GM18951 (cell line): ENCODE results near the gene ANXA1.

Experiments used
- POLR2A ChIP-seq: IDR thresholded peaks from 4 replicates; pipeline ENCODE4 v1.6.1; 2011; ENCODE audit warnings: mild to moderate bottlenecking; ENCODE audit not compliant: insufficient read length, insufficient read depth; ENCODE audit errors: extremely low read depth
- in situ Hi-C: fragments of 300-500 bp; cut with MboI; formaldehyde crosslinking; loops from one replicate; pipeline ENCODE4 v1.12.0; 2022; ENCODE audit warnings: low sequenced_read_pairs, mixed read lengths, inconsistent platforms; ENCODE audit not compliant: unreplicated experiment

Gene ANXA1, protein sequence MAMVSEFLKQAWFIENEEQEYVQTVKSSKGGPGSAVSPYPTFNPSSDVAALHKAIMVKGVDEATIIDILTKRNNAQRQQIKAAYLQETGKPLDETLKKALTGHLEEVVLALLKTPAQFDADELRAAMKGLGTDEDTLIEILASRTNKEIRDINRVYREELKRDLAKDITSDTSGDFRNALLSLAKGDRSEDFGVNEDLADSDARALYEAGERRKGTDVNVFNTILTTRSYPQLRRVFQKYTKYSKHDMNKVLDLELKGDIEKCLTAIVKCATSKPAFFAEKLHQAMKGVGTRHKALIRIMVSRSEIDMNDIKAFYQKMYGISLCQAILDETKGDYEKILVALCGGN

DNA sequence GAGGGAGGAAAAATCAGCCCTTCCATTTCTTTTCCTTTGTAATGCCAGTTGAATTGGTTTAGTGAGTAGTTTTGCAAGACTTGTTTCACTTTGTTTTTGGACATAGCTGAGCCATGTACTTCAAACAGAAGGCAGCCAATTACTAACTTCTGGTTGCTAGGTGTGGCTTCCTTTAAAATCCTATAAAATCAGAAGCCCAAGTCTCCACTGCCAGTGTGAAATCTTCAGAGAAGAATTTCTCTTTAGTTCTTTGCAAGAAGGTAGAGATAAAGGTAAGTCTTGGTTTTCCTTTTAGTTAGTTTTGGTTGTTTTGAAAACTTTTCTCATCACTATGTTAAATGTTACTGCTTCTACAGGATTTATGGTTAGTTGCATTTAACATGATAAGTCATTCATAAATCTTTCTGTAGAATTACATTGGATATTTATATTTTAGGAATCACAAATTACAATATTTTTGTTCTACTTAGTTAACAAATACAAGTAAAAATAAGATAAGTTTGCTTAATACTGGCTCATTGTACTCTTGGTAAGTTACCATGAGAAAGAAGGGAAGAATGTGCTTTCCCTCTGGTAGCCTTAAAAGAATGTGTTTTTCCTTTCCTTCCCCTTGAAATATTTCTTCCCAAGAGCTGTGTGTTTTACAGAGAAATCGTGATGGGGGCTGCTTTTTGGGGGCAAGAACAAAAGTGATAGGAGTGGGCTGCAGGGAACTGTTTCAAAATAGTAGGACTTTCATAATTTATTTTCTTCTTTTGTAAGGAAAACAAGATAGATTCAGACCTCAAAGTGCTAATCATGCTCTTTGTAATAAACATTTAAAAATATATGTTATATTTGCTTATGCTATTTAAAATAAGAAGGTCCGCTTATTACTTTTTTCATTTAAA lies at the start of gene ANXA1:
TSS of gene ANXA1 (plus strand) at position 213 of the 890 bp plus-strand sequence. CDS start 6,671 bp downstream, outside the sequence.
- in situ Hi-C loops, result no loop called here
- no peak for TF ChIP-seq POLR2A

DNA sequence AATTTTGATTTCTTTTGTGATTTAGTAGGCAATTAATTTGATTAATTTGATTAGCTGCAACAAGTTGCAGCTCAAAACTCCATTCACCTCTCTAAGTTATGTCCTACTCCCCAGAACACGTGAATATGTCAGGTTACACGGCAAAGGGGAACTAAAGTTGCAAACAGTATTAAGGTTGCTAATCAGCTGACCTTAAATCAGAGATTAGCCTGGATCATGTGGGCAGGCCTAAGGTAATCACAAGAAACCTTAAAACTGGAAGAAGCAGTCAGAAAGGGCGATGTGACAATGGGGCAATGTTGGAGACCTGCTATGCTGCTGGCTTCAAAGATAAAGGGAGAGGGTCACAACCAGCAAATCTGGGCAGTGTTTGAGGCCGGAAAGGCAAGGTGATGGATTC lies 47.3 kb upstream of the ANXA1 start:
- TF ChIP-seq POLR2A, result no peak
- in situ Hi-C loops, result no loop called here

DNA sequence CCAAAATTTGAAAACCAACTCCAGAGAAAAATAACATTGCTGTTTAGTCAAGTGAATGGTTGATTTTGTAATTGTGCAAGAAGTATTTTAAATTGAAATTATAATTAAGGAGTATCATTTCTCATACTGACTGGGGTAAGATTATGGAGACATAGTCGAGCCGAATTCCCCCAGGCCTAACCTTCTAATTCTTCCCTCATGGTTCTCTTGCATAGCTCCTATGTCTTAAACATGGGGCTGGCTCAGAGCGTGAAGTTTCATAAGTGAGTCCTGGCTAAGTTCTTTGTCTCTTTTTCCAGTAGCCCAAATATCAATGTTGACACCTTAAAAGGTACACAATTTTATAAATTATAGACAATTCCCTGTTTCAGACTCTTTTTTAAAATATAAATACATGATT lies 46.7 kb upstream of the ANXA1 start:
- TF ChIP-seq POLR2A, result no peak
- in situ Hi-C loops, result loop anchor here (5.0 kb wide), 1 partner anchor 82 kb away; no protein-coding TSS in a partner anchor

DNA sequence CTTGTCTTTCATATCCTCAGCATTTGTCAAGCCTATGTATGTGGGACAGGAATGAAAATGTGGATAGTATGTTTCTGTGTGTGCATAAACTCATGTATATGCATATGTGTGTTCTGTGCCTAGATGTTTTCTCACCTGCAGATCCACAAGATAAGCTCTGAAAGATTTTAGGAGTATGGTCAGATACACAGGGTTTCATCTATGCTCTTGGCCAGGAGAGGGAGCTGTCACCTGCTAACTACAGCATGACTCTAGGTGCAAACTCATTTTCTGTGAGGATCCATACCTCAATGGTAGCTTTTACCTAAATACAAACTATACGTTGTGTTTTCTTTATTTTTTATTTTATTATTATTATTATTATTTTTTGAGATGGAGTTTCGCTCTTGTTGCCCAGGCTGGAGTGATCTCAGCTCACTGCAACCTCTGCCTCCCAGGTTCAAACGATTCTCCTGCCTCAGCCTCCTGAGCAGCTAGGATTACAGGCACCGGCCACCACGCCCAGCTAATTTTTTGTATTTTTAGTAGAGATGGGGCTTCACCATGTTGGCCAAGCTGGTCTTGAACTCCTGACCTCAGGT lies 44.1 kb upstream of the ANXA1 start:
- in situ Hi-C loops, result loop anchor here (5.0 kb wide), 1 partner anchor 80 kb away; no protein-coding TSS in a partner anchor

DNA sequence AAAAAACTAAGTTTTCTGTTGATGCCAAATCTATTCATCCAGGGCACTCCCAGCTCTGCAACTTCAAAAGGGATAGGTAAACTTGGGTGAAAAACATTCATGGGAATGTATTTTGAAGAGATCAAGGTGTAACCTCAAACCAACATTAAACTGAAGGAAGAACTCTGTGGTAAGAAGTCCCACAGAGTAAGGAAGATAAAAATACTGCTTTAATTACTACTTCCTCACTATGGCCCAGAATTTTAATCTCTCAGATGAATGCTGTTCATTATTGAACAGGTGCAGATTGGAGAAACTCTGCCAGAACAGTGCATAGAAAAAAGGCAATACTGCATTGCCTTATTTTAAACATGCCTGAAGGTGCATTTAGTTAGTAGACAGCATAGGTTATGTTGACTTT lies 37.6 kb upstream of the ANXA1 start:
- TF ChIP-seq POLR2A, result no peak
- in situ Hi-C loops, result no loop called here

DNA sequence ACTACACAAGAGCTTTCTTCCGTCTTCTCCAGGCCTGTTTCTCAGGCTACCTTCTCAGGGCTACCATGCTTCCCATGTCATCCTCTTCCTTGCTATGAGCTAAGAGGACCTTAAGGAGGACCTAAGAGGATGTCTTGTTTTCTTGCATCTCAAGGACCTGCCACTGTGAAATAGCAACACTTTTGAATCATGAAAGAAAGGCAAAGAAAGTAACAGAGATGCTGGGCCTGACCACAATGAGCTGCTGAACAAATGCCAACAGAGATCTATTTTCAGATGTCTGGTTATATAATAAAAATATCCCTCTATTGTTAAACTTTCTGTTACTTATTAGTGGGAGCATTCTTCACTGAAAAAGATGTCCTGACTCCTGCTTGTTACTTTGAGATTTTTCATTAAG lies 36.7 kb upstream of the ANXA1 start:
- no peak for TF ChIP-seq POLR2A
- in situ Hi-C loops, result no loop called here

DNA sequence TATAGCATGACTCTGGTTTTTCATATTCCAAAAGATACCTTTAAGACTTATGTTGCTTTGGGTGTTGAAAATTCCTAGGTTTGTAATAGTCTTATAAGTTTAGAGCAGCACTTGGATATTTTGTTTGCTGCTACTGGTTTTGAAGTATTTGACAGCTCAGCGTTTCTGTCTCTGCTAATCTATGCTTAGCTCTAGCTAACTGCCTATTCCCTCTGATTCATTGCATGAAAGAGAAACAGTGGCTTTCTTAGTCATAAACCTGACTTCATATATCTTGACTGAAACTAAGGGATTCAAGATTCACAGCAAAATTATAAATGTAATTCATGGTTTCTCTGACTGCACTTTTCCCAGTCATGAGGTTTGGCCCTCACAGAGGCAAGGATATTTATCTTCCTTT lies 35.6 kb upstream of the ANXA1 start:
- TF ChIP-seq POLR2A, result no peak
- in situ Hi-C loops, result no loop called here

DNA sequence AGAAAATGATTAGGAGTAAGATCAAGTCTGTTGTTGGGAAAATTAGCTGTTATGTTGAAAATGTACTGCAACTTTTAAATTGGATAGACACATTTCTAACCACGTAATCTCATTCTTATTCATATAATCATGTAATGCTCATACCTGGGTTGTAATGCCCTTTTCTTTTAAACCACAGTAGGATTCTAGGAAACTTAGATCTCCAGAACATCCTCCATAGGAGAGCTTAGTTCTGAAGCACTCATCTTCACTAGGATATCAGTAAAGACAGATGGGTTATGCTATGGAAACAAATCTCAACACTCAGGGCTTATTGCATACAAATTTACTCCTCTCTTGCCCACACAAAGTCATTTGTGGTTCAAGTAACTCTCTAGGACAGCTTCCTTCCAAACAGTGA lies 34.8 kb upstream of the ANXA1 start:
- in situ Hi-C loops, result no loop called here

DNA sequence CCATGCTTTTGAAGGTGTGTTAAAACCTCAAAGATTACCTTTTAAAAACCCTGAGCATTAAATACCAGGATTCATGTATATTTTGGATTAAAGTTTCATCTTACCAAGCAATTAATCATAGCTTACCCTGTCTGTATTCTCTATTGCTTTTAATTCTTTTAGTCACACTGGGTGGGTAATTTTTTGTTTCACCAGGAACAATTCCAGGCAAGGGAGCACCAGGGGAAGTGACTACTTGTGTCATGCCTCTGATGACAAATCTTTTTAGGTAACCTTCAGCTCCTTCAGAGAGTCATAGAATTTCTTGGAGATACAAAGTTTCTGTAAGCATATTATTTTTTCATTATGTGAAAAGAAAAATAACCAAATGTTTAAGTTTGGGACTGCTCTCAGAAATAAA lies 33.4 kb upstream of the ANXA1 start:
- in situ Hi-C loops, result no loop called here
- TF ChIP-seq POLR2A, result no peak

More for the DNA sequence above, 34.8 kb upstream of the ANXA1 start:
- no peak for TF ChIP-seq POLR2A

DNA sequence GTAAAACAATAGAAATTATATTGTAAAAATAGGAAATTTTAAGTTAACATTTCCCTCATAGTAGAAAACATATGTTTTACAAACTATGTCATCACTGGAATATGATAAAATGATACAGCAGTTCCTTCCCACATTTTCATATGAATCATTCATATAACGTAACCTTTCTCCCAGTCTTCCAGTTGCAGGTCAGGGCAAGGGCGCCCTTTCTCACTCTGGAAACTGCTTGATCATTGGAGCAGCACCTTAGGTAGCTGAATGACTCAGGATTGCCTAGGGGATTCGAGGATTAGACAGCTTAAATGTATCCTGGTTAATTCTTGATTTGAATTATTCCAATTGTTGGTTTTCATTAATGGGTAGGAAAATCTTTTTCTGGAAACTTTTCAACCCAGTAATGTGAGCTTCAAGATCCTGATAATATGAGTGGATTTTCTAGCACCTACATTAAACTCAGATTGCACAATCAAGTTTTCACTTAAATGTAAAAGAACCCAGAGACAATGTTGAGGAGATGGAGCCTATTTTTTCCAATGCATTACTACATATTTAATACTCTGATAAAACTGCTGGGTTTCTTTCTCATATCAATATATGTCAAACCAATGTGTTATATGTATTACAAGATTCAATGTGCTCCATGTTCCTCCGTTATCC lies 32.6 kb upstream of the ANXA1 start:
- no peak for TF ChIP-seq POLR2A
- in situ Hi-C loops, result no loop called here

DNA sequence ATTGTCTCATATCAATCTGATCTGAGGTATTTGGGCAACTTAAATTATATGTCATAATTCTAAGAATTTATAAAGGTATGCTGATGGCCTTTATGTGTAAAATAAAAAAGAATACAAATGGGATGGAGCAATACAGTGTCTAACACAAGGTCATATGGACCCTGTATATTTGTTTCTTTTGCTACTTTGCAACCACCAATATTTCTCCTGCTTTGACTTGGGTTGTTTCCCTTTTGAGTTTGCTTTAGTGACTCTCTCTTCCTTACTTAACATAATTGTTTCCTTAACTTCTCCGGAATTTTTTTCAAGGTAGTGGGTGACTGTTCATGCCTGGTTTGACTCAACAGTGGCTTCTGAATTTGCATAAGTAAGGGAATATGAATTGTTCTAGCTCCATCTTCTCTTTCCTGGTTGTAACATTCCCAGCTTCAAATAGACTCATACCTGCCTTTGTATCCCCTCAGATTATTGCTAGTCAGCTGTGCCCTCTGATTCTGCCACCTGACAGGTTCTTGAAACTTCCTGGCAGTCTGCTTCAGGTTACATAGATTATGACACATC lies 30.2 kb upstream of the ANXA1 start:
- in situ Hi-C loops, result no loop called here
- TF ChIP-seq POLR2A, result no peak

DNA sequence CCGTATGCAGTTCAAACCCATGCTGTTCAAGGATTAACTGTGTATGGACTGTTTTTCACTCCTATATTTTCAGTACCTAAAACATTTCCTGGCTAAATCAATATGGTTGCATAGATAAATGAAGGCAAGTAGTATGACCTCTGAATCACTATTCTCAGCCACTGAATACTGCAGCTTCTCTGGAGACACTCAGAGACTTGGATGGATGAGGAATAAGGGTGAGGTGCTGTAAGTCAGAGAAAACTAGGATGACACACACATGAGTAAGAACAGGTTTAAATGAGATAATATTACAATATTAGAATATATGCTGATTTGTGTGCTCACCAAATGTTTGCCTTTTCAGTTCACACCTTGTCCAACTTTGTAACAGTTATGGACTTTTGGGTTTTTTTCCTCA lies 26.0 kb upstream of the ANXA1 start:
- in situ Hi-C loops, result no loop called here

DNA sequence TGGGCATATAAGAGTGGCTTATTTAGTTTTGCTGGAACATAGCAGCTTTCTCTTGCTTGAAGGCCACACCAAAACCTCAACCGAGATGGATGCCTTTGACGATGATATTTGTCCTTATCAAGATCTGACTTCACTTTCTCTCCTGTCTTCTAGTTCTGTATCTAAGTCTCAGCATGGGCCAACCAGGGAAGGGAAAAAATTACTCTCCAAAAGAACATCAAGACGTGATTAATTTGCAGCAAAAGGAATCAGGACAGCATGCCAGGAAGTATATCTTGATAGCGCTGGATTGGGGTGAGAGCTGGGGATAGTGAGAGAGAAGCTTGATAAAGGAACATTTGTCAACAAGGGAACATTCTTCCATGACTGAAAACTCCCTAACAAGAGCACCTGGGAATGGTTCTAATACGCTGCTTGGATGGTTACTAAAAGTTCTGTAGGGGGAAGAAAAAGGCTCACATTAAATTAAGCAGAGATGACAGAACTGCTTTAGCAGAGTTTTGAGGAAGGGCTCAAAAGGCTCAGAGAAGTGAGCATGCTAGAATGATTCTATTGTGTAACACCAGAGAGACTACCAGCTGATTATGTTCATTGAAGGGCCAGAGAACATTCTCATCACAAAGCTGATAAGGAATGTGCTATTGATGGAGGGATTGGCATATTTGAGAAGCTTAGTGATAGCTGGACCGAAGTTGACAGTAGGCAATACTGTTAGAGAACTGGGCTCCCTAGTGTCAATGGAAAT lies 21.6 kb upstream of the ANXA1 start:
- no peak for TF ChIP-seq POLR2A
- in situ Hi-C loops, result no loop called here

More for the DNA sequence above, 26.0 kb upstream of the ANXA1 start:
- TF ChIP-seq POLR2A, result no peak
